Testis (tissue), 2 donors: ENCODE results near the gene SECTM1.

ENCODE experiments used
- POLR2A ChIP-seq: fragments of 450-650 bp; IDR thresholded peaks from one replicate; pipeline ENCODE4 v1.6.1; 2017; ENCODE audit warnings: antibody characterized with exemption, mild to moderate bottlenecking, moderate library complexity
- TF ChIP-seq, protein P1 (sequence below), 3 experiments: fragments of 450-650 bp in 2 of 3; fragments of 200-600 bp in 1 of 3; sonication (generic) in 1 of 3; IDR thresholded peaks; one replicate each; pipeline ENCODE4 v1.5.1; 2016 to 2019; ENCODE audit warnings: antibody characterized with exemption in 3 of 3, mild to moderate bottlenecking in 2 of 3, moderate library complexity in 1 of 3

DNA sequence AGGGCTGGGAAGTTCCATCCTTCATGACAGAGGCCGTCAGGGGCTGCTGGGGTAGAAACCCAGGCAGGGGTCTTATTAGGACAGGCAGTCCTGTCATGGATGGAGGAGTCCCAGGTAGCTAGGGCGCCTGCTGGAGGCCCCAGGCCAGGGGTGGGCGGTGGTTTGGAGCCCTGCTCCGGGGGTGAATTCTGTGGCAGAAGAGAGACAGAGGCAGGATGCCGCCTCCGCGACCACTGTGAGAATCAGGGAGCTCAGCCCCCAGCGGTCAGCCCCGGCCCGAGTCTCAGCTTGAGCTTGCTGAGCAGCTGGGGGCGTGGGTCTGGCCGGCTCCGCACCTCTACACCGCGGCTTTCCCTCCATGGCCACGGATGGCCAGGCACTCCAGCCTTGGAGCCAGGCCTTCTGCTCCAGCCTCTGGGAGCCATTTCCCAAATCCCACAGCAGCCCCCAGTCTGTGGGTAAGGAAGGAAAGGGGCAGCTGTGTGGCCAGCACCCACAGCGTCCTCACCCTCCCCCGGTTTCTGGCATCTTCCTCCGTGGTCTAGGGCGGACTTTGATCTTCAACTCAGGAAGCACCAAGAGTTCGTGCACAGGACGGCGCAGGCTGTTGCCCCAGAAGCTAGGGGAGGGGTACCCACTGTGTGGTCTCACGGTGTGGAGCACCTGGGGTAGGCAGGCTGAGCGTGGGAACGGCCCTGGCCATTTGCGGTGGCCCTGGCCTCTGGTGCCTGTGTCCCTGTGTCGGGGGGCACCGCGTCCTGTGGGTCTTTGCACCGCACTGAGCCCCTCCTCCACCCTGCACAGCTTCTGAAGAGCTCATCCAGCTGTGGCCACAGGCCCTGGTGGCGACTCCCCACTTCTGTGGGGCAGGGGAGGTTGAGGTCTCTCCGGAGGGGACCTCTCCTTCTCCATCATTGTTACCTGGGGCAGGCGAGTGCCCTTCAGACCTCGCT lies 30.3 kb downstream of the SECTM1 start:
- no peak for TF ChIP-seq POLR2A
- TF ChIP-seq, protein P1, sequence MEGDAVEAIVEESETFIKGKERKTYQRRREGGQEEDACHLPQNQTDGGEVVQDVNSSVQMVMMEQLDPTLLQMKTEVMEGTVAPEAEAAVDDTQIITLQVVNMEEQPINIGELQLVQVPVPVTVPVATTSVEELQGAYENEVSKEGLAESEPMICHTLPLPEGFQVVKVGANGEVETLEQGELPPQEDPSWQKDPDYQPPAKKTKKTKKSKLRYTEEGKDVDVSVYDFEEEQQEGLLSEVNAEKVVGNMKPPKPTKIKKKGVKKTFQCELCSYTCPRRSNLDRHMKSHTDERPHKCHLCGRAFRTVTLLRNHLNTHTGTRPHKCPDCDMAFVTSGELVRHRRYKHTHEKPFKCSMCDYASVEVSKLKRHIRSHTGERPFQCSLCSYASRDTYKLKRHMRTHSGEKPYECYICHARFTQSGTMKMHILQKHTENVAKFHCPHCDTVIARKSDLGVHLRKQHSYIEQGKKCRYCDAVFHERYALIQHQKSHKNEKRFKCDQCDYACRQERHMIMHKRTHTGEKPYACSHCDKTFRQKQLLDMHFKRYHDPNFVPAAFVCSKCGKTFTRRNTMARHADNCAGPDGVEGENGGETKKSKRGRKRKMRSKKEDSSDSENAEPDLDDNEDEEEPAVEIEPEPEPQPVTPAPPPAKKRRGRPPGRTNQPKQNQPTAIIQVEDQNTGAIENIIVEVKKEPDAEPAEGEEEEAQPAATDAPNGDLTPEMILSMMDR (IDR thresholded peaks at IDR 0.05), result no peak
